PC-3 (cell line): ENCODE data around the gene TMTC2.
"Not testable (repeated sequence)": the region's sequence is repeated elsewhere in the genome, so short reads cannot be mapped to it uniquely, and the experiment has no call there.

ENCODE experiments used
- CTCF ChIP-seq: fragments of 300-600 bp; sonication (generic); conservative IDR thresholded peaks from 2 replicates; pipeline ENCODE4 v1.5.1; 2017; ENCODE audit warnings: antibody characterized with exemption, low read depth, mild to moderate bottlenecking, low read length
- EZH2phosphoT487 ChIP-seq: fragments of 300-600 bp; sonication (generic); IDR thresholded peaks from 2 replicates; pipeline ENCODE4 v1.6.1; 2018; ENCODE audit warnings: mild to moderate bottlenecking, antibody characterized with exemption, low read length, borderline replicate concordance

GRCh38 chr12:82845076-82845475, 158.4 kb downstream of the TMTC2 start:
- not testable (repeated sequence) for TF ChIP-seq EZH2phosphoT487, CTCF
